ENCODE measurements around the gene NRG4.
A peak's percentile ranks its signal among the peaks of the same experiment; 100 is the strongest.
"Not testable (repeated sequence)": the region's sequence is repeated elsewhere in the genome, so short reads cannot be mapped to it uniquely, and the experiment has no call there.

The NRG4 gene

DNA sequence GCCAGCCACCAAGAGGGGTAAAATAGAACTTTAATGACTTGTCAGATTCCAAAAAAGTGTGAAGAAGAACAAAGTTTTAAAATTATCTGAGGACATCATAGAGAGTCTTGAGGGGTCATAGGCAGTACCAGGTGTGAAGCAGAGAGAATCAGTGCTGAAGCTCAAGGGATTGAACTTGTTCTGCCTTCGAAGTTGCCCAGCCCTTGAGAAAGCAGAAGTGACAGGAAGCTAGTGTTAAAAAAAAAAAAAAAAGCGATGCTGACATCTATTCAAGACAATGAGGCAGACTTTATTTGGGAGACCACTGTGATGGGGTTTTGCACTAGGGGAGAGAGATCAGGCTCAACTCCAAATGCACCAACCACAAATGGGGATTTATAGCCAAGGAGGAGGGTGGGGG is 86.8 kb downstream of the NRG4 start:
- no peak for DNase-seq

DNA sequence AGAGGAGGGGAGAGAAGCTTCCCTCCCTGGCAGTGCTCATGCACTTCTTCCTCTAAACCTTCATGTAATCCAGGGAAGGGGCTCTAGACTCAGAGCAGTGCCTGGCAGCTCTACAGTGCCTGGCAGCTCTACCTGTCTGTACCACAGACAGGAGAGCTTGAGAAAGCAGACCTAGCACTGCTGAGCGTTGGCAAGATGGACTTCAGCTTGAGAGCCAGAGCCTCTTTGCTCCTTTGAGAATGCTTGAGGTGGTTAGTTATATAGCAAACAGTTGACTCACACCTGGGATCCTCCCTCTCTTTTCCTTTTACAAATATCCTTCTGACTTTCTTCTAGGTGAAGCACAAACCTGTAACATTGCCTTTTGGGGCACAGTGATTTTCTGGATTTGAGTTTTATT is 87.6 kb downstream of the NRG4 start:
- DNase-seq = no peak

DNA sequence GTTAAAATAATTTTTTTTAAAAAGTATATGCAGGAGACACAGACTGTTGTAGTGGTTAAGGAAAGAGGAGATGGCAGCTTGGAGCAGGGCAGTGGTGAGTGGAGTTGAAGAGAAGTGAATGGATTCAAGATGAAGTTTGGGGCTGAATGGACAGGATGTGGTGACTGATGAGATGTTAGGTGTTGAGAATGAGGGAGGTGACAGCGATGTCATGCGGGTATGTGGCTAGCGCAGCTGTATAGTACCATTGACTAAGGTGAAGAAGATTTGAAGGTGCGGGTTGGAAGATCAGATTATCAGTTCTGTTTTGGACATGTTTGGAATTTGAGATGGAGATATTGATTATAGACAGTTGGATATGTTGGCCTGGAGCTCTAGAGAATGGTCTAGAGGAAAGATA is 88.5 kb downstream of the NRG4 start:
- DNase-seq = no peak

DNA sequence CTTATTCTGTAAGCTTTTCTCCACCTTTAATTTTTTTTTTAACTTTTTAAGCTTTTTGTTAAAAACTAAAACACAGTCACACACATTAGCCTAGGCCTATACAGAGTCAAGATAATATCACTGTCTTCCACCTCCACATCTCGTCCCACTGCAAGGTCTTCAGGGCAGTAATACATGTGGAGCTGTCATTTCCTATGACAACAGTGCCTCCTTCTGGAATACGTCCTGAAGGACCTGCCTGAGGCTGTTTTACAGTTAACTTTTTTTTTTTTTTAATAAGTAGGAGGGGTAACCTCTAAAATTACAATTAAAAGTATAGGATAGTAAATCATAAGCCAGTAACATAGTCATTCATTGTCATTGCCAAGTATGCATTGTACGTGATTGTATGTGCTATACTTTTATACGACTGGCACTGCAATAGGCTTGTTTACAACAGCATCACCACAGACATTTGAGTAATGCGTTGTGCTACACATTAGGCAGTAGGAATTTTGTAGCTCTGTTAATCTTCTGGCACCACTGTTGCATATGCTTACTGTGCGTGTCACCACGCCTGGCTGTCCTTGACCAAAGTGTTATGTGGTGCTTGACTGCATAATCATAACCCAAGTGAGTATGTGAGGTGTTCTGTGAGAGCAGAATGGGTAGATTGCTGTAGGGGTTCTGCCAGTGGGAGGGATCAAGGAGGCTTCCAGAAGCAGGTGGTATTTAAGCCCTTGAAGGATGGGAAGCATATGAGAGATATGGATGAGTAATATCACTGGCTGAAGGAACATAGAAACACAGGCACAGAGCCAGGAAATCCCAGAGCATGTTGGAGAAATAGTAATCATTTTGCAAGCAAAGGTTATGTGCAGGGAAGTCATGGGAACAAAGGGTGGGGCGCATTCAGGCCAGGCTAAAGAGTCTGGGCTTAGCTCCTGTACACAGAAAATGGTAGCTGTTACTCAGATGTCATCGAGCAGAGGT is 90.2 kb downstream of the NRG4 start:
- DNase-seq = no peak

DNA sequence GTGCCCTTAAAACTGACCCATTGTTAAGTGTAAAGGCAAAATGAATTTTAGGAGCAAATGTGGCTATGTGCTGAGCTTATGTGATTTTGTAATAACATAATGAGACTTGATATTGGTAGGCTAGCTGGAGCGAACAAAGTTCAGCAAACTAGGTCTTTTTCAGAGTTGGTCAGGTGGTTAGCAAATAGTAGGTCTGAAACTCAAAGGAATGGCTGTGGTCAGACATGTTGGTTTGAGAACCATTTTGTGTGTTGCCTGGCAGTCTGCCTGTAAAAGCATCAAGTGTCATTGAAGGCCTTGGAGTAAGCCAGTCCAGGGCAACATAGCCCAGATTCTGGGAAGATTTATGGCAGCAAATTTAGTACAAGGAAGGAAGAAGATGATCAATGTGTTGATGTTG is 92.1 kb downstream of the NRG4 start:
- no peak for DNase-seq

DNA sequence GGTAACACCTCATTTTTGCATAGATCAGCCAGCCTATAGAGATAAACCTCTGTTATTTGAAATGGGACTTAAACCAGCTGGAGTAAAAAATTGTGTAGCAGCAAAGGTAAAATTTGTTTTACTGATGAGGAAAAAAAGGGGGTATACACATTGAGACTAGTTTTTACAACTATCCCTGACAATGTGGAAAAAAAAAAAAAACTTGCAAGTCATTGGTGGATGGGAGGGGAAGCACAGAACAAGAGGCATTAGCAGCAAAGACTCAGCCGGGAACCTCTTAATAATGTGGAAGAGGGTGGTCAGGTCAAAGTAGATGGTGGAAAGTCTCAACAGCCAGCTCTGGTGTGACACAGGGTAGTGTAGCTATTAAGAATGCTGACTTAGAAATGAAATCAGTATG is 94.1 kb downstream of the NRG4 start:
- no peak for DNase-seq

DNA sequence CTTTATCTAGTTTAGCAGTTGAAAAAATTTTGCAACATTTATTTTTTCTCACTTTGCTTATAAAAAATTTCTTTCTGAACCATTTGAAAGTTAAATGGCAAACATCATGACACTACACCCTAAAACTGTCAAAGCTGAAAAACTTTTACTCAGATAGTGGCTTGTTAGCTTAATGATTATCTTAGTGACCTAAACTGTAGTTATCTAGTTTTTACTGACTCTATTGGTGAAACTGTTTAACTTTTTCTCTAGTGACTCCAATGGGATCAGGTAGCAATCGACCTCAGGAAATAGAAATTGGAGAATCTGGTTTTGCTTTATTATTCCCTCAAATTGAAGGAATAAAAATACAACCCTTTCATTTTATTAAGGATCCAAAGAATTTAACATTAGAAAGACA is 95.2 kb downstream of the NRG4 start:
- no peak for DNase-seq

DNA sequence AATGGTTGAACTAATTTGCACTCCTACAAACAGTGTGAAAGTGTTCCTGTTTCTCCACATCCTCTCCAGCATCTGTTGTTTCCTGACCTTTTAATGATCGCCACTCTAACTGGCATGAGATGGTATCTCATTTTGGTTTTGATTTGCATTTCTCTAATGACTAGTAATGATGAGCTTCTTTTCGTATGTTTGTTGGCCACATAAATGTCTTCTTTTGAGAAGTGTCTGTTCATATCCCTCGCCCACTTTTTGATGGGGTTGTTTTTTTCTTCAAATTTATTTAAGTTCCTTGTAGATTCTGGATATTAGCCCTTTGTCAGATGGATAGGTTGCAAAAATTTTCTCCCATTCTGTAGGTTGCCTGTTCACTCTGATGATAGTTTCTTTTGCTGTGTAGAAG is 101.9 kb downstream of the NRG4 start:
- DNase-seq = not testable (repeated sequence)

DNA sequence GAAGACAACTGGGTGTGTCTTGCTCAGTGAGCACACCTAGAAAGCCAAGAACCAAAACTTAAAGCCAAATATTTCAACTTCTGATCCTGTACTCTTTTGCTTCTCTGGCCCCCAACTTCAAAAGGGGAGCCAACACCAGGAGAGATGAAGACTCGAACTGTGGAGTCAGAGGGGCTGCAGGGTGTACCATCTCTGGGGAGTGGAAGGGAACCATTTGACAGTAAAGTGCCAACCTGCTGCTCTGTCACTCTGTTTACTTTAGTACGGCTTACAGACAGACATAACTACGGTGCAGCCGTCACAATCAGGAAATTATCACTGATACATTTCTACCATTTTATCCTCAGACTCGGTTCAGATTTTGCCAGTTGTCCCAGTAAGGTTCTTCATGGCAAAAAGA is 107.0 kb downstream of the NRG4 start:
- DNase-seq = no peak

DNA sequence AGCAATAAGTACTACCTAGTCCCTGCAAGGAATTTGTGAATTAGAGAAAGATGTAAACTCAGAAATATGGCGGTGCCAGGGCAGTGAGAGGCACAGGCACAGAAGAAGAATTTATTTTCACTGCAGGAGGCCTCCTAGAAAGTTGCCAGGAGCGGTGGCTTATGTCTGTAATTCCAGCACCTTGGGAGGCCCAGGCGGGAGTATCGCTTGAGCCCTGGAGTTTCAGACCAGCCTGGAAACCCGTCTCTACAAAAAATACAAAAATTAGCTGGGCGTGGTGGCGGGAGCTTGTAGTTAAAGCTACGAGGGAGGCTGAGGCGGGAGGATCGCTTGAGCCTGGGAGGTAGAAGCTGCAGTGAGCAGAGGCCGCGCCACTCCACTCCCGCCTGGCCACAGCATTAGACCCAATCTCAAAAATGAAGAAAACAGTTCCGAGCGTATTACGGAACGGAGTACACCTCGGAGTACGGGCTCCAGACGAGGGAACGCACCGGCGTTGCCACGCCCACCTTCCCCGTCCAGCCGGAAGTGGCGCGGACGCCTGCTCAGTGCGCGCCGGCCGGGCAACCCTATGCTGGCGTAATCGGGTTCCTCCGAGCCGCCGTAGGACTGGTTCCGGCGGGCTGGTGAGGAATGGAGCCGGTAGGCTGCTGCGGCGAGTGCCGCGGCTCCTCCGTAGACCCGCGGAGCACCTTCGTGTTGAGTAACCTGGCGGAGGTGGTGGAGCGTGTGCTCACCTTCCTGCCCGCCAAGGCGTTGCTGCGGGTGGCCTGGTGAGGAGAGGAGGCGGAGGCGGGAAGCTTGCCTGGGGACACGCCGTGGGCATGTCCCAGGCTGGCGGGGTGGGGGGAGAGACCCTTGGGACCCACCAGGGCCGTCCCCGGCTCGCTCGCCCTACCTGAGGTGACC is 108.6 kb downstream of the NRG4 start, which contains the start of gene FBXO22:
FBXO22 (plus strand) TSS at position 548 of the 909 bp plus-strand sequence; CDS start at position 634, 86 bp downstream.
- peak; percentile 90 for DNase-seq

DNA sequence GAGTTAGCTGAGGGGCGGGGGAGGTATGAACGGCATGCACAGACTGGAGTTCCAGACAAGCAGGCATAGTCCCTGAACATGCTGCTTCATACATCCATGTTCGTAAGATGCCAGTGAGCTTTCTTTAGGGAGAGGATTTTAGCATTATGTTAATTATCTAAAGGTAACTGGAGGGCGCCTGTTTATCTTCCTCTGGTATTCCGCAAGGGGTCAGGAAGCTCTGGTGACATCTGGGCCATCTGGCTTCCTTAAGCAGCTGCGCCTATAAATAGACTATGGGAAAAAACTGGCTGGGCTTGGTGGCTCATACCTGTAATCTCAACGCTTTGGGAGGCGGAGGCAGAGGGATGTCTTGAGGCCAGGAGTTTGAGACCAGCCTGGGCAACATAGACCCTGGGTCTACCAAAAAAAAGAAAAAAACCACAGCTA is 110.1 kb downstream of the NRG4 start:
- no peak for DNase-seq

DNA sequence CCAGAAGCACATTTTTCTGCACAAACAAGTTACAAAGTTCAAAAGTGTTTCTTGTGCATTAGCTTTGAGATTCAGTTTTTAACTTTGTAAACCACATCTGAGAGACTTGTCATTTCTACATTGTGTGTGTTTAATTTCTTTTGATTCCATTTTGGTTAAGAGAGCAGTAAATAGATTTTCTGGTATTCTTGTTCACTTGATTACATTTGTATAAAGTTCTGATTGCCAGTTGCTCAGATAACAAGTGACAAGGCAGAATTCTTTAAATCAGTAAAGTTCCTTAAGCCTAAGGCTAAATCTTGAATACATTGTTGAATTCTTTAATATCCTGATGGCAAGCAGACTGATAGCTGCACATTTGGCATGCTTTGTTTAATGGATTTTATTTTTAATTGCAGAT is 111.6 kb downstream of the NRG4 start:
- no peak for DNase-seq

DNA sequence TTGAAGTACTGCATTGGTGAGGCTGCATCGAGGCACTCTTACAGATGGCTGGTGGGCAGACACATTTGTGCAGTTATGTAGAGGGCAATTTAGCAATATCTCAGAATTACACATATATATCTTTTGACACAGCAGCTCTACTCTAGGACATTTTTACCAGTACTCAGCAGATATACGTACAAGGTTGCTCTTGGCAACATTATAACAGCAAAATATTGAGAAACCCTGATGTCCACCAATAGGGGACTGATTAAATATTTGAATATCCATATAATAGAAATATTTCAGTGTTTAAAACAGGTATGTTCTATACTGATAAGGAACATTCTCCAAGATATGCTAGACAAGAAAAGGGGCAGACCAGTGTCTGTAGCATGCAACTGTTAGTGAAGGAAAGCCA is 116.5 kb downstream of the NRG4 start:
- DNase-seq = no peak

DNA sequence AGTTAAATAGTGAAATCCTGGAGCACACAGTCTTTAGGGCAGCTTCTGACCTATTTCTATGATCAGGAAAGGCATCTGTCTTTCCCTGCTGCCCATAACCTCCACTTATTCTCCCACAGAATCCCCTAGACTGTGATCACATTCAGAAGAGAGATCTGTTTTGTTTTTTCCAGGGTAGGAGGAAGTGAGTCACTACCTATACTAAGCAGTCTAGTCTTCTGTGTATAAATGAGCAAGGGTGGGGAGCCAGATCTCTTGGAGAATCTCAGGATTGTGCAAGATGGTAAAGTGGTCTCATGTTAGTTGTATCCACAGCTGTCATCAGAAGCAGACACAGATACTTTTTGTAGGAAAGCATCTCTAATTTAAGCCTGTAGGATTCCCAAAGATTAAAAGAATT is 120.3 kb downstream of the NRG4 start:
- DNase-seq = no peak
